IMR-90 (cell line): ENCODE data around the gene RYR3. TPM values are rescaled to one million over a fixed set of nuclear protein-coding genes. Genes with fewer than 3 reads are reported as not detected.

Experiments used
- ATAC-seq: fragments of 200-7000 bp; cut with Tn5 transposase; 2 replicates; pipeline ENCODE4 v1.9.1; 2020; ENCODE audit warnings: low read depth, mild to moderate bottlenecking, moderate library complexity
- BruUV-seq: library from RNA; stranded (reverse); fragments of 400-500 nt; replicated peaks from 2 replicates; lab custom pipeline; 2021; lab: Mats Ljungman, UMichigan
- CTCF ChIA-PET: fragments of 300-600 bp; formaldehyde crosslinking; extraction: SDS; loops from one replicate; lab custom pipeline; 2021; ENCODE audit warnings: antibody characterized with exemption; lab: Yijun Ruan, JAX
- POLR2A ChIA-PET: fragments of 300-600 bp; sonication (Branson Sonifier 250); formaldehyde crosslinking; loops from one replicate; lab custom pipeline; 2022; ENCODE audit warnings: antibody characterized with exemption; ENCODE audit not compliant: unreplicated experiment; lab: Charles Lee
- DNase-seq: peaks from one replicate; pipeline ENCODE4 v3.0.0; 2013
- H2AFZ ChIP-seq: replicated peaks from 2 replicates; pipeline ENCODE3; 2013; ENCODE audit warnings: low read length, mild to moderate bottlenecking; ENCODE audit not compliant: poor library complexity
- H2AK5ac ChIP-seq: 2 replicates; pipeline ENCODE4 v1.6.1; 2013; ENCODE audit warnings: low read depth, low read length, inconsistent platforms
- H2AK9ac ChIP-seq: replicated peaks from 2 replicates; pipeline ENCODE3; 2013; ENCODE audit warnings: mild to moderate bottlenecking, low read depth, low read length, moderate library complexity; ENCODE audit not compliant: poor library complexity
- H2BK120ac ChIP-seq: 2 replicates; pipeline ENCODE4 v1.6.1; 2013; ENCODE audit warnings: low read depth, low read length, inconsistent platforms
- H2BK15ac ChIP-seq: 3 replicates; pipeline ENCODE4 v1.6.1; 2013; ENCODE audit warnings: low read depth, low read length, inconsistent platforms
- H2BK20ac ChIP-seq: 2 replicates; pipeline ENCODE4 v1.6.1; 2013; ENCODE audit warnings: low read depth, mild to moderate bottlenecking, inconsistent platforms, low read length, moderate library complexity
- H2BK5ac ChIP-seq: 2 replicates; pipeline ENCODE4 v1.6.1; 2013; ENCODE audit warnings: mild to moderate bottlenecking, low read depth, low read length, inconsistent platforms; ENCODE audit not compliant: poor library complexity, severe bottlenecking
- H3K14ac ChIP-seq: replicated peaks from 2 replicates; pipeline ENCODE4 v1.6.1; 2013; ENCODE audit warnings: low read depth, low read length, inconsistent platforms
- H3K18ac ChIP-seq: 2 replicates; pipeline ENCODE4 v1.6.1; 2013; ENCODE audit warnings: low read depth, low read length, control low read depth
- H3K23ac ChIP-seq: 2 replicates; pipeline ENCODE4 v1.6.1; 2013; ENCODE audit warnings: low read depth, low read length, inconsistent platforms
- H3K27ac ChIP-seq: 2 replicates; pipeline ENCODE4 v1.5.1; 2013; ENCODE audit warnings: mild to moderate bottlenecking, control low read depth, low read length; ENCODE audit not compliant: insufficient read depth
- H3K27me3 ChIP-seq: 2 replicates; pipeline ENCODE4 v1.6.1; 2013; ENCODE audit warnings: low read length; ENCODE audit not compliant: control insufficient read depth, insufficient read depth
- H3K36me3 ChIP-seq: 2 replicates; pipeline ENCODE4 v1.6.1; 2013; ENCODE audit warnings: low read length, mixed read lengths; ENCODE audit not compliant: control insufficient read depth, insufficient read depth
- H3K4ac ChIP-seq: 2 replicates; pipeline ENCODE4 v1.6.1; 2013; ENCODE audit warnings: low read depth, low read length, inconsistent platforms
- H3K4me1 ChIP-seq: 2 replicates; pipeline ENCODE4 v1.6.1; 2013; ENCODE audit warnings: low read length, mixed read lengths; ENCODE audit not compliant: control insufficient read depth, insufficient read depth
- H3K4me2 ChIP-seq: 2 replicates; pipeline ENCODE4 v1.6.1; 2013; ENCODE audit warnings: low read depth, mild to moderate bottlenecking, control low read depth, low read length, moderate library complexity
- H3K4me3 ChIP-seq: 2 replicates; pipeline ENCODE4 v1.5.1; 2013; ENCODE audit warnings: low read depth, mild to moderate bottlenecking, control low read depth, low read length, moderate library complexity; ENCODE audit not compliant: insufficient read depth
- H3K56ac ChIP-seq: 2 replicates; pipeline ENCODE4 v1.6.1; 2013; ENCODE audit warnings: low read length, inconsistent platforms; ENCODE audit not compliant: insufficient read depth; ENCODE audit errors: extremely low read depth
- H3K79me1 ChIP-seq, 2 experiments: 2 replicates each; pipeline ENCODE4 v1.6.1; 2013; ENCODE audit warnings: low read length in 2 of 2, inconsistent platforms in 1 of 2, low read depth in 1 of 2
- H3K9ac ChIP-seq: 2 replicates; pipeline ENCODE4 v1.6.1; 2013; ENCODE audit warnings: low read depth, low read length, control low read depth
- H3K9me1 ChIP-seq: 2 replicates; pipeline ENCODE4 v1.6.1; 2013; ENCODE audit warnings: low read length, inconsistent platforms; ENCODE audit not compliant: insufficient read depth
- H3K9me3 ChIP-seq: 2 replicates; pipeline ENCODE4 v1.6.1; 2013; ENCODE audit warnings: low read length; ENCODE audit not compliant: control insufficient read depth, insufficient read depth
- H4K20me1 ChIP-seq: 2 replicates; pipeline ENCODE4 v1.6.1; 2013; ENCODE audit warnings: low read length, inconsistent platforms; ENCODE audit not compliant: insufficient read depth
- H4K5ac ChIP-seq: 2 replicates; pipeline ENCODE4 v1.6.1; 2013; ENCODE audit warnings: mild to moderate bottlenecking, low read depth, low read length, control low read depth
- H4K8ac ChIP-seq, 2 experiments: 2 replicates each; pipeline ENCODE4 v1.6.1; 2013; ENCODE audit warnings: low read depth in 2 of 2, low read length in 2 of 2, control low read depth in 1 of 2, inconsistent platforms in 1 of 2
- H4K91ac ChIP-seq: 2 replicates; pipeline ENCODE4 v1.6.1; 2013; ENCODE audit warnings: low read depth, low read length, inconsistent platforms; ENCODE audit not compliant: insufficient read depth
- BHLHE40 ChIP-seq: fragments of 150-350 bp; IDR thresholded peaks from 2 replicates; pipeline ENCODE4 v1.6.1; 2016; ENCODE audit warnings: mild to moderate bottlenecking, low read depth, low read length
- CEBPB ChIP-seq: IDR thresholded peaks from 2 replicates; pipeline ENCODE4 v1.6.1; 2012; ENCODE audit warnings: low read depth, low read length, improper control_type of control experiment
- CTCF ChIP-seq: conservative IDR thresholded peaks from 2 replicates; pipeline ENCODE4 v1.5.1; 2012; ENCODE audit warnings: mild to moderate bottlenecking, low read depth, low read length, improper control_type of control experiment
- ELK1 ChIP-seq: fragments of 150-350 bp; IDR thresholded peaks from 2 replicates; pipeline ENCODE4 v1.6.1; 2016; ENCODE audit warnings: low read depth, mild to moderate bottlenecking, low read length, moderate library complexity, borderline replicate concordance
- MAZ ChIP-seq: IDR thresholded peaks from 2 replicates; pipeline ENCODE4 v1.6.1; 2012; ENCODE audit warnings: low read depth, mild to moderate bottlenecking, low read length, improper control_type of control experiment, moderate library complexity, borderline replicate concordance
- MXI1 ChIP-seq: IDR thresholded peaks from 2 replicates; pipeline ENCODE4 v1.6.1; 2012; ENCODE audit warnings: low read depth, mild to moderate bottlenecking, low read length, moderate library complexity, borderline replicate concordance
- POLR2A ChIP-seq: IDR thresholded peaks from 2 replicates; pipeline ENCODE4 v1.6.1; 2012; ENCODE audit warnings: mild to moderate bottlenecking, low read depth, low read length
- RCOR1 ChIP-seq: IDR thresholded peaks from 2 replicates; pipeline ENCODE4 v1.6.1; 2012; ENCODE audit warnings: mild to moderate bottlenecking, low read length, improper control_type of control experiment; ENCODE audit not compliant: insufficient replicate concordance
- USF2 ChIP-seq: fragments of 150-350 bp; IDR thresholded peaks from 2 replicates; pipeline ENCODE4 v1.6.1; 2017; ENCODE audit warnings: mild to moderate bottlenecking, antibody characterized with exemption, low read length, low read depth
- WGBS, 2 experiments: methylation state at CpG; one replicate each; pipeline versions ENCODE4 v1.1.5 to v1.1.7; 2013; ENCODE audit warnings: missing lambda C conversion rate in 2 of 2; ENCODE audit not compliant: insufficient read length in 1 of 2; ENCODE audit errors: extremely low coverage in 2 of 2; 5-methylcytosine and 5-hydroxymethylcytosine counted together
- dilution Hi-C: fragments of 300-500 bp; cut with HindIII; formaldehyde crosslinking; loops from one replicate; pipeline ENCODE4 v1.14.3; 2018; ENCODE audit warnings: low sequenced_read_pairs; ENCODE audit not compliant: unreplicated experiment
- in situ Hi-C: fragments of 300-500 bp; cut with MboI; formaldehyde crosslinking; loops from 3 replicates; pipeline ENCODE4 v1.14.3; 2019; ENCODE audit warnings: low sequenced_read_pairs, inconsistent platforms, mixed read lengths
- intact Hi-C: fragments of 100-400 bp; cut with micrococcal nuclease; formaldehyde crosslinking; loops from 2 replicates; pipeline ENCODE4 v1.10.0; 2022
- polyA plus RNA-seq, 3 experiments: library from polyadenylated mRNA; depleted of rRNA; stranded (reverse); fragments of >200 nt; gene quantifications; 2 replicates each; pipeline ENCODE4 v1.2.3, GENCODE V29; 2012; ENCODE audit warnings: low replicate concordance in 1 of 3
- total RNA-seq: library from RNA; depleted of rRNA; stranded (reverse); fragments of >200 nt; gene quantifications from 2 replicates; pipeline ENCODE4 v1.2.3, GENCODE V29; 2012

RYR3 gene
- total and polyA plus RNA-seq, 2 of the 4 experiments (the other 2 are of a cell fraction), result 0.18 TPM; not detected in 1

GRCh38 chr15:33559207-33559890 lies 248.6 kb downstream of the RYR3 start:
- Histone ChIP-seq H3K27ac (no peak overlapping the region), H3K27me3 (no peaks in the 10 kb centered on the region), H2AFZ (no peak overlapping the region), H3K9ac (no peak overlapping the region), H4K20me1 (no peaks in the 10 kb centered on the region), H2AK9ac (no peak overlapping the region), H3K56ac (no peak overlapping the region), H3K36me3 (no peaks in the 10 kb centered on the region), H3K79me1 (no peaks in the 10 kb centered on the region), H4K5ac (no peak overlapping the region), H3K23ac (no peak overlapping the region), H2BK120ac (no peak overlapping the region), H3K4me2 (no peak overlapping the region), H4K8ac (no peak overlapping the region), H2BK20ac (no peak overlapping the region), H2BK15ac (no peak overlapping the region), H3K9me3 (no peaks in the 10 kb centered on the region), H3K9me1 (no peaks in the 10 kb centered on the region), H3K14ac (no peak overlapping the region), H2BK5ac (no peak overlapping the region), H3K4ac (no peak overlapping the region), H2AK5ac (no peak overlapping the region), H3K4me1 (no peaks in the 10 kb centered on the region), H3K18ac (no peak overlapping the region), H4K91ac (no peak overlapping the region), H3K4me3 (no peak overlapping the region)
- TF ChIP-seq ELK1 (no peak), MAZ (no peak), POLR2A (no peak), RCOR1 (no peak), CEBPB (no peak), BHLHE40 (no peak), USF2 (no peak), CTCF (no peak), MXI1 (no peak)
- ChIA-PET POLR2A (no interaction called here), CTCF (no interaction called here)
- WGBS, 2 experiments, result 17% methylated on average over 1 of the region's 3 CpGs; no CpG with 5 or more reads in 1 of the 2 experiments
- DNase-seq (no peak), ATAC-seq (no peak)
- BruUV-seq, result no TSS peak
- intact Hi-C loops (no loop called here), dilution Hi-C loops (no loop called here), in situ Hi-C loops (no loop called here)
